Mesenteric fat pad (tissue), 1 donor: ENCODE data around the gene CNN1. TPM values are rescaled to one million over a fixed set of nuclear protein-coding genes. Genes with fewer than 3 reads are reported as not detected.
"Not testable (repeated sequence)": the region's sequence is repeated elsewhere in the genome, so short reads cannot be mapped to it uniquely, and the experiment has no call there.

Experiments
- DNase-seq: peaks from one replicate; pipeline ENCODE4 v3.0.0-alpha.2; 2020; ENCODE audit warnings: low spot score
- total RNA-seq: library from RNA; stranded (reverse); fragmentation: NEBNext Ultra II Directional; extraction: Animal tissue kit (Norgen Biotek cat#: 25700); gene quantifications from one replicate; pipeline ENCODE4 v1.2.1, GENCODE V29; 2021
- donor health status: DM: yes; HTN: yes; CAD: no.

CNN1 gene
- total RNA-seq, 1 donor from 2014 or later, result 21.8 TPM

DNA sequence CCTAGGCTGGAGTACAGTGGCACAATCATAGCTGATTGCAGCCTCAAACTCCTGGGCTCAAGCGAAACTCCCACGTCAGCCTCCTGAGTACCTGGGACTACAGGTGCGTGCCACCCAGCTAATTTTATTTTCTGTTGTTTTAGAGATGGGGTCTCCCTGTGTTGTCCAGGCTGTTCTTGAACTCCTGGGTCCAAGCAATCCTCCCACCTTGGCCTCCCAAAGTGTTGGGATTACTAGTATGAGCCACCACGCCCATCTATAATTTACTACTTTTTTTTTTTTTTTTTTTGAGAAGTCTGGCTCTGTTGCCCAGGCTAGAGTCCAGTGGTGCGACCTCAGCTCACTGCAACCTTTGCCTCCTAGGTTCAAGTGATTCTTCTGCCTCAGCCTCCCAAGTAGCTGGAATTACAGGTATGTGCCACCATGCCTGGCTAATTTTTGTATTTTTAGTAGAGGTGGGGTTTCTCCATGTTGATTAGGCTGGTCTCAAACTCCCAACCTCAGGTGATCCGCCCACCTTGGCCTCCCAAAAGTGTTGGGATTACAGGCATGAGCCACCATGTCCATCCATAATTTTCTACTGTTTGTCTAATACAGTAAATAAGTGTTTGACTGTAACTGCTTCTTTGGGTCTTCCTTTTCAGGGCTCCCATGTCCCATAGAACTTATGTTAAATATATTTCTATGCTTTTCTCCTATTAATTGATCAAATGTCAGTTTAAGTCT, 25.6 kb downstream of the CNN1 start:
- DNase-seq, result not testable (repeated sequence)

DNA sequence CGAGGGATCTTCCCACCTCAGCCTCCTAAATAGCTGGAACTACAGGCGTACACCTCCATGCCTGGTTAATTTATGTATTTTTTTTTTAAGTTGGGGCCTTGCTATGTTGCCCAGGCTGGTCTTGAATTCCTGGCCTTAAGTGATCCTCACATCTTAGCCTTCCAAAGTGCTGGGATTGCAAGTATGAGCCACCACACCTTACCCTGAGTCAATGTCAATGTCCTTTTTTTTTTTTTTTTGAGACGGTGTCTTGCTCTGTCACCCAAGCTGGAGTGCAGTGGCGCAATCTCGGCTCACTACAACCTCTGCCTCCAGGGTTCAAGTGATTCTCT, 27.0 kb downstream of the CNN1 start:
- DNase-seq, result not testable (repeated sequence)

DNA sequence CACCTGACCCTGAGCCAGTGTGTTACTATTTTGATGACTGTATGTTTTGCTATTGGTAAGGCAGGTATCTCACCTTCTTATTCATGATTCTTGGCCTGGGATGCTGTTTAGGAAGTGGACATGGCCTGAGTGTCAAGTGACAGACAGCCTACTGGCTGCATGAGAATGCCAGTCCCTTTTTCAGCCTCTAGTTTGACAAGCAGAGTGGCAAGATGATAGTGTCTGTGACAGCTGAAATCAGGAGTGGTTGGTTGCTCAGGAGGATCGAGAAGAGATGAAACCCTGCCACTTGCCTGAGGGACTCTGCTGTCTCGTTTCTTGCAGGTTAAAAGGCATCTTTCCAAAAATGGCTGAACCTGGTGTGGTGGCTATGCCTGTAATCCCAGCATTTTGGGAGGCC, 27.5 kb downstream of the CNN1 start:
- no peak for DNase-seq

DNA sequence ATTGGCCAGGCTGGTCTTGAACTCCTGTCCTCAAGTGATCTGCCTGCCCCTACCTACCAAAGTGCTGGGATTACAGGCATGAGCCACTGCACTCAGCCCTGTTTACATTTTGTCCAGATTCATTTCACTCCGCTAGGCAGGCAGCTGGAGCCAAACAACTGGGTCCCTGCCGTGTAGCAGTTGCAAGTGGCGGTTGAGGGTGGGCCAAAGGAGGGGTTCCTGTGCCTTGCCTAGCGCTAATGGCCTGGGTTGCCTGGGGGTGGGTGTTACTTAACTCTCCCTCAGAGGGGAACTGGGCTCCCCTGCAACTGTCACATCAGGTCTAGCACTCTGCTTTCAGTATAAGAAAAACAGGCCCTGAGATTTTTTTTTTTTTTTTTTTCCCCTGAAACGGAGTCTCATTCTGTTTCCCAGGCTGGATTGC, 31.4 kb downstream of the CNN1 start:
- no peak for DNase-seq

DNA sequence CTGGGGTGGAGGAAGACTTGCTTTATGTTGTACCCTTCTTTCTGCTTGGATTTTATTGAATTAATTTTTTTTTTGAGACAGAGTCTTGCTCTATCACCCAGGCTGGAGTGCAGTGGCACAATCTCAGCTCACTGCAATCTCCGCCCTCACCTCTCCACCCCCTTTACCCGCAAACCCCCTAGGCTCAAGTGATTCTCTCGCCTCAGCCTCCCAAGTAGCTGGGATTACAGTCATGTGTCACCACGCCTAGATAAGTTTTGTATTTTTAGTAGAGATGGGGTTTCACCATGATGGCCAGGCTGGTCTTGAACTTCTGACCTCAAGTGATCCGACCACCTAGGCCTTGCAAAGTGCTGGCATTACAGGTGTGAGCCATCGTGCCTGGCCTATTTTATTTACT, 34.7 kb downstream of the CNN1 start:
- not testable (repeated sequence) for DNase-seq

DNA sequence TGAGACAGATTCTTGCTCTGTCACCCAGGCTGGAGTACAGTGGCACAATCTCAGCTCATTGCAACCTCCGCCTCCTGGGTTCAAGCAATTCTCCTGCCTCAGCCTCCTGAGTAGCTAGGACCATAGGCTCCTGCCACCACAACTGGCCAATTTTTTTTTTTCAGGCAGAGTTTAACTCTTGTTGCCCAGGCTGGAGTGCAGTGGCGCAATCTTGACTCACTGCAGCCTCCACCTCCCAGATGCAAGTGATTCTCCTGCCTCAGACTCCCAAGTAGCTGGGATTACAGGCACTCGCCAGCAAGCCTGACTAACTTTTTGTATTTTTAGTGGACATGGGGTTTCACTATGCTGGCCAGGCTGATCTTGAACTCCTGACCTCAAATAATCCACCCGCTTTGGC, 35.1 kb downstream of the CNN1 start:
- not testable (repeated sequence) for DNase-seq

DNA sequence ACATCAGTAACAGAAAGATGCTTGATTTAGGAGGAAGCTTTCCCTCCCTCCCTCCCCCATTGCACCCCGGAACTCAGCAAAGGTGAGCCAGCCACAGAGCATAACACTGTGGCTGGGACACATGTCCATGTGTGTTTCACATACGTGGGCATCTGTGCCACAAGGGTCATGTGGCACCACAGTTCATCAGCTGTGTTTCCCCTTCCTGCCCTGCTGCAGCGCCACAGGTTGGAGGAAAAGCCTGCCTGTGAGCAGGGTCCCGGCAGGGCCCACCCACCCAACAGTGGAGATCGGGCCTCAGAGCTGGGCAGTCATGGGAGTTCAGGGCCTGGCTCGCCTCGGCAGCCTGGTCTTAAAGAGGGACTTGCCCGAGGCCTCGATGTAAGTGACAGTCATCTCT, 36.0 kb downstream of the CNN1 start:
- no peak for DNase-seq

DNA sequence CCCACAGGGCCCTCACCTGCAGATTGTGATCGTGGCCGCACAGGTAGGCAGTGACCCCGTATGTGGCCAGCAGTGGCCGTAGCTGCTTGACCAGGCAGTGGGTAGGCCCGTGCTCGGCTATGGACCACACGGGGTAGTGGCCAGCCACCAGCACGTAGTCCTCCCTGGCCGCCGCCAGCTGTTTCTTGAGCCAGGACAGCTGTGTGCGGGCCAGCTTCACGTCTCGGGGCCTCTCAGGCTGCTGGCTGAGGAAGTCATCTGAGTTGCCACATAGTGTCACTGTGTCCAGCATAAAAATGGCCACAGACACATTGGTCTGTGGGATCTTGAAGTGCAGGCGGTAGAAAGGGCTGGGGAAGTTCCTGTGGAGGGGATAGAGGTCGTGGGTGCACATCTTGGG, 37.6 kb downstream of the CNN1 start:
- no peak for DNase-seq

DNA sequence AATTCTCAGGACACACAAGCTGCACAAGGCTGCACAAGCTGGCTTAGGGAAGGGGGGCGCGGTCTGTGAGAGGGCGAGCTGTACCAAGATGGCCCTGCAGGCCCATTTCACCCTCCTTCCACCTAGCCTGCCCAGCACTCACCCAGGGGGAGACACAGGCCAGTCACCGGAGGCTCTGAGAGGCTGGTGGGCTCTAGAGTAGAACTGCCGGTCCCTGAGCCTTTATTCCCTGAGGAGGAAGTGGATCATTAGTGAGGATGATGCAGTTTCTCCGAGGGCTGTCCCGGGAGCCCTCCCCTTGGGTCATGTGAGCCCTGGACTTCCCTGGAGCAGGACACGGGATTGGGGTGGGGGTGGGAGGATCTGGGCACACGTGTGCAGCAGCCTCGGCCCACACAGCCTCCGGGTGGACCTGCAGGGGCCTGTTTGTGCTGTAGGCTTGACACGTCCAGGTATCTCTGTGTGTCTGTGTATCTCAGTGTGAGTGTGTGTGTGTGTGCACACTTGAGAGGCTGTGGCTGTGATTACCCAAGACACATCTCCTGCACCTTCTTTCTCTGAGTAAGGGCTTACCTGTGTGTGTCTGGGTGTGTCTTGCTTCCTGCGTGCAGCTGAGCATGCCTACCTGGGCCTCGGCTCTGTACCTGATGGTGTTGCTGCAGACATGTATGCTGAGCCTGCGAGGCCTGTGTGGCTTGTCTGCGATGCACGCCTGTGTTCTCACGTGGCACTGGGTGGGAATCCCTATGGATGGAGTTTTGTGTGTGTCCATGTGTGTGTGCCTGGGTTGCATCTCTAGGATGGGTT, 39.0 kb downstream of the CNN1 start, which contains the start of gene ACP5:
TSS of gene ACP5 (minus strand) at position 195 of the 807 bp plus-strand sequence. CDS start 328 bp downstream, outside the sequence.
- no peak for DNase-seq

DNA sequence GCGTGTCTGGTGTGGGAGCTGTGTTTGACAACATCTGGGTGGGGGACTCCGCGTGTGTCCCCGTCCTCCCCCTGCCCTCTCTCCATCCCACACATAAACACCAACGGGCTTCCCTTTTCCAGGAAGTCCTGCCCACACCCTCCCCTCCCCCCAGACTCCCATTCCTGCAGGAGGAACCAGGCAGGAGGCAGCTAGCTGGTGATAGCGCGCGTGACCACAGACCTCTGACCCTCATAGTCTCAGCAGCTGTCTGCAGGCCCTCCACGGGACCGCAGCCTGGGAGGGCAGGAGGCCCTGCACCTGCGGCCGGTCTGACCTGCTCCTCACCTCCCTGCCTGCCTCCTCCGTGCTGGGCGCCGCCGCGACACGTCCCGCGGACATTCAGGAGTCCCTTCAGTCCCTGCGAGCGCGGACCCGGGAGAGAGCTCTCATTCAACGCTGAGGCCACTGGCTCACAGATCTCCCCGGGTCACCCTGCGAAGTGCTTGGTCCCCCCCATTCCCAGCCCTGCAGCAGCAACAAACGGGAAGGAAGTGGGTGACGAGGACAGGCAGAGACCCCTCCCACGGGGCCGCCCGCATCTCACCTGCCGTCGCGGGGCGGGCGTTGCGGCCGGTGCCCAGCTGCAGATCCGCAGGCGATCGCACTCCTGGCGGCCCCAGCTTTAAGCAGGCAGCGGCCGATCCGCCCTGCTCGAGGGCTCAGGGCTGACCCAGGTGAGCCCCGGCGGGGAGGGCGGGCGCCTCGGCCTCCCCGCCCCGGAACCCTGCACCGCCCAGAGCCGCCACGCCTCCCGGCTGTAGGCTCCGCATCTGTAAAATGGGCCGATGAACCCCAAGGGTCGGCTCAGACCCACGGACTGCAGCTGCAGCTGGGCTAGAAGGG, 39.8 kb downstream of the CNN1 start:
- no peak for DNase-seq

DNA sequence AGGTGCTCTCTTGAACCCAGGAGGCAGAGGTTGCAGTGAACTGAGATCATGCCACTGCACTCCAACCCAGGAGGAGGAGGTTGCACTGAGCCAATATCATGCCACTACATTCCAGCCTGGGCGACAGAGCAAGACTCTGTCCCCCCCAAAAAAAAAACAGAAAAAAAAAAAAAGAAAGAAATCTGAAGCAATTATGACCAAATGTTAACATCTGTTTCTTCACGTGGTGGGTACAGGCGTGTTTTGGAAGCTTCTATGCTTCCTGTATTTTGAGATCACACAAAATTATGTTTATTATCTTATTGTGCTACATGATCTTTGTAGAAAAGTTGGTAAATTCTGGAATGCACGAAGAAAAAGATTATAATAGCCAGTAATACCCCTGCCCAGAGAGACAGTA, 41.5 kb downstream of the CNN1 start:
- no peak for DNase-seq

DNA sequence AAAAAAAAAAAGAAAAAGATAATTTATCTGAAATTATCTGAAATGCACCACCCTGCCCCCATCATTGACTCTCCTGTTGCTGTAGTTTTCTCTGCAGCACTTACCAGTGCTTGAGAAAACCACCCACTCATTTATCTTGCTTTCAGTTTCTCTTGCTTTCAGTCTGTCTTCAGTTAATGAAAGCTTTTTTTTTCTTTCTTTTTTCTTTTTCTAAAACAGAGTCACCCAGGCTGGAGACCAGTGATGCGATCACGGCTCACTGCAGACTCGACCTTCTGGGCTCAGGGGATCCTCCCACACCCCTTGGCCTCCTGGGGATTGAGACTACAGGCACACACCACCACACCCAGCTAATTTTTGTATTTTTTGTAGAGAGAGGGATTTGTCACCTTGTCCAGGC, 43.1 kb downstream of the CNN1 start:
- no peak for DNase-seq

DNA sequence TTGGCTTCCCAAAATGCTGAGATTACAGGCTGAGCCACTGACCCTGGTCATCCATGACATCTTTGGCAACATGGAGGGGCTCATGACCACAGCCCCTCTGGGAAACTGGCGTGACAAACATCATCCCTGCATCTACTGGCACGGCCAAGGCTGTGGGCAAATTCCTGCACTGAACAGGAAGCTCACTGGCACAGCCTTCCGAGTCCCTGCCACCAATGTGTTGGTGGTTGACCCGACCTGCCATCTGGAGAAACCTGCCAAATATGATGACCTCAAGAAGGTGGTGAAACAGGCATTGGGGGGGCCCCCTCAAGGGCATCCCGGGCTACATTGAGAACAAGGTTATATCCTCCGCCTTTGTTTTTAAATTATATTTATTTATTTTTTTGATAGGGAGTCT, 47.7 kb downstream of the CNN1 start:
- no peak for DNase-seq

DNA sequence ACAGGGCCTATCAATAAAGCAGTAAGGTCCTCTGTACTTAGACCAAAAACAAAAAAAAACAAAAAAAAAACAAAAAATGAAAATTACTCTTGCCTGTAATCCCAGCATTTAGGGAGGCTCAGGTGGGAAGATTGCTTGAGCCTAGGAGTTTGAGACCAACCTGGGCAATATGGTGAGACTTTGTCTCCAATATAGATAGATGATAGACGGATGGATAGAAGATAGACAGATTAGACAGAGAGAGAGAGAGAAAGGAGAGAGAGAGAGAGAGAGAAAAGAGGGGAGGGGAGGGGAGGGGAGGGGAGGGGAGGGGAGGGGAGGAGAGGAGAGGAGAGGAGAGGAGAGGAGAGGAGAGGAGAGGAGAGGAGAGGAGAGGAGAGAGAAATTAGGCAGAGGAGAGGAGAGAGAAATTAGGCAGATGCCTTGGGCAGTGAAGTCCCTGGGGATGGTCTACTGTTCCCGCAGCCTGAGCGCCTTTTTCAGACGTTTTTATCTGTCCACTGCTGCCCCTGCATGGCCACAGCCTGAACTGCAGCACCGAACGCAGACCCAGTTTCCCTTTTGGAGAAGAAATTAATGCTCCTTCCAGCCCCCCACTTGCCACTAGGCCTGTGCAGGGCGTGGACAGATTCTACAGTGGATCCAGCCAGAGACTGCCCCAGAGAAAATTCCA, 48.8 kb downstream of the CNN1 start:
- DNase-seq, result no peak

DNA sequence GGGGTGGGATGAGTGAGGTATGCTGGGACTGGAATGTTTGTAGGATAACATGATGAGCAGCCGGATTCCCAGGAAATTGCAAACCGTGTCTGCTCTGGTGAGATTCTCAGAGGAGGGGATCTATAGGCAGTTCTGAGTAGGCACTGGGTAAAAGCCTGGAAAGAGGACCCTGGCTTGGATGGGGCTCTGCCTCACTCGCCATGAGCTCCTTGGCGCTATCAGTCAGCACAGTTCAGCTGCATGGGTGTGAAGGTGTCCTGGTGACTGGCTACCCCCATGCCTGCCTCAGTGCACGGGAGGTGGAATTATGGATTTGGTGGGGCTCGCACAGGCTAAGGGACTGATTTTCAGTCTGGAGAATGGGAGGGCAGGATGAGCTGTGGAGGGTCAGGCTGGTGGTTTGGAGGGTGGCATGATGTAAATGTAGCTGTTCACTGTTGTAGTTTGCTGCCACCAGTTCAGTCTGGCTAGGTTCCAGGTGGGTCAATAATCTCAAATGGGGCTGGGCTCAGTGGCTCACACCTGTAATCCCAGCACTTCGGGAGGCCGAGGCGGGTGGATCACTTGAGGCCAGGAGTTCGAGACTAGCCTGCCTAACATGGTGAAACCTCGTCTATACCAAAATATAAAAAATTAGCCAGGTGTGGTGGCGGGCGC, 49.5 kb downstream of the CNN1 start:
- DNase-seq, result no peak

DNA sequence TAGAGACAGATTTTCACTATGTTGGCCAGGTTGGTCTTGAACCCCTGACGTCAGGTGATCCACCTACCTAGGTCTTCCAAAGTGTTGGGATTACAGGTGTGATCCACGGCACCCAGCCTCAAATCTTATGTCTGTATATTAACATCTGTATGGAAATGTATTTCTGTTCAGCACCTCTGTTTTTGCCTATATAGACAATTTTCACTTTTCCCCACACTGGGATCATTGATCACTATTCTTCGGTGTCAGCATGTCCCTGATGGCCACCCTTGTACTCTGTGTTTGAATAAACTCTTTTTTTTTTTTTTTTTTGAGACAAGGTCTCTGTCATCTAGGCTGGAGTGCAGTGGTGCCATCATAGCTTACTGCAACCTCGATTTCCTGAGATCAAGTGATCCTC, 55.4 kb downstream of the CNN1 start:
- DNase-seq, result no peak

DNA sequence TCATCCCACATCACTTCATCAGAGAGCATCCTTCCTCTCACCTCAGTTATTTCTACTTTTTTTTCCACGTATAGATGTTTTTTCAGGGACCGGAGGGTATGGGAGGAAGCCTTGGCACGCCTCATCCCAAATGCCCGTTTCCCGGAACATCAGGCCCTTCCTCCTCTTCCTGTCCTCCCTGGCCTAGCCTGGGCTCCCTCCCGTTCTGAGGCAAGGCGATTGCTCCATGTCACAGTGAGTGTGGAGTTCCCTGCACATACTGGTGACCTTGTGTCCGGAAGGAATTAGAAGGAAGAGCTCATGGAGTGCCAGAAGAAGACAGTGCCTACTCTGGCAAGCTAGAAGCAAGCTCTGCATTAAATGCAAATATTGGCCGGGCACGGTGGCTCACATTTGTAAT, 57.5 kb downstream of the CNN1 start:
- DNase-seq, result no peak

DNA sequence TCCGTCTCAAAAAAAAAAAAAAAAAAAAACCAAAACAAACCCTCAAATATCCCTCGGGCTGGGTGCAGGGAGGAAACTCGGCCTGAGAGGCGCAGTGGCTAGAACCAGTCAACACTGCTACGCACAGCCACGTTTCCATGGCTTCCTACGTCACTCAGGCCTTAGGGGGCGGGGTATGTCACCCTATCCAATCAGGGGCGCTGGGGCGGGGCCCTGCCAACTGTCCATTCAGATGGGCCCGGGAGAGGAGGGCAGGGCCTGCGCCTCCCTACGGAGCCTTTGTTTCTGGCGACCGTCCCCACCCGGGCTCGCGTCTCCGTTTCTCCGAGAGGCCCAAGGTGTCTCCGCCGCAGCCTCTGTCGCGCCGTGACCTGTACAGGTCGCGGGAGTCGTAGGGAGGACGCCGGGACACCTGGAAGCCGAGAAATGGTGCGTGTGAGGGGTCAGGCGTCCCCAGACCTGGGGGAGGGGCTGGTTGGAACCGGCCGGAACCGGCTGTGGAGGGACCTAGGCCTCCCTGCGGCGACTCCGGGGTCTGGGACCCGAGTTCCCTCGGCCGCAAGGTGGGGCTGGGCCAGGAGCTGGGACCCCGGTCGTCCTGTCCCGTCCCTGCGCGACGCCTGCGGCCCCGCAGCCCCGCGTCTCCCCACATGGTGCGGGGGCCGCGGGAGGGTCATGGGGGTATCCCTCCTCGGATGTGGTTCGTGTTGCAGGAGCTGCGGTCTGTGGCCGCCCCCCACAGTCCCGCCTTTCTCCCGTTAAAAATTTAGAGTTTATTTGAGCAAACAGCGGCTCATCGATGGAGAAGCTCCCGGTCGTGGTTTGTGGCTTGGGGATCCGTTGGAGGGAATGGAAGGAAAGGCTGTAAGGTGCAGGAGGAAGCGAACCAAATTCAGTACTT, 58.8 kb downstream of the CNN1 start, which contains the start of gene ZNF627:
TSS of gene ZNF627 (plus strand) at position 282 of the 901 bp plus-strand sequence. CDS start at position 427, 145 bp downstream.
- DNase-seq, result peak; percentile 99

DNA sequence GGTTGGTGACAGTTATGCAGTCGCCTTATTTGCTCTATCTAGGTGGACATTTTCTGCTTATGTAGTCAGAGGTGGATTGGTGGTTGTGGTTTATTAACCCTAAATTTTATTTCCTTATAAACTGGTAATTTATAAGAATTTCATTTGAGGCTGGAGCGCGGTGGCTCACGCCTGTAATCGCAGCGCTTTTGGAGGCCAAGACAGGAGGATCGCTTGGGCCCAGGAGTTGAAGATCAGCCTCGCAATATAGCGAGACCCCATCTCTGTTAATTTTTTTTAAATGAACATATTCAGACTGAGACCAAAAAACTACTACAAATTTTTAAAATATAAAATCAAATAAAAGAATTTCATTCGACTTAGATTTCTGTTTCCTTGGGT, 59.4 kb downstream of the CNN1 start:
- DNase-seq, result no peak
